ENCODE measurements around the gene DYRK1A.
"Not testable (repeated sequence)": the region's sequence is repeated elsewhere in the genome, so short reads cannot be mapped to it uniquely, and the experiment has no call there.

The DYRK1A gene

GRCh38 chr21:37366482-37367316 is at the start of gene DYRK1A:
Gene DYRK1A, plus strand, starts transcription at chr21:37366773. Its CDS starts 53,602 bp downstream, at chr21:37420375.
- peak; percentile 96 for DNase-seq

- no peak for DNase-seq
Measured at GRCh38 chr21:37319551-37319950, 47.0 kb upstream of the DYRK1A start.

- DNase-seq = no peak
Measured at GRCh38 chr21:37322084-37322483, 44.5 kb upstream of the DYRK1A start.

- DNase-seq = no peak
Measured at GRCh38 chr21:37324558-37324957, 42.0 kb upstream of the DYRK1A start.

- not testable (repeated sequence) for DNase-seq
Measured at GRCh38 chr21:37328147-37328546, 38.4 kb upstream of the DYRK1A start.

GRCh38 chr21:37331411-37331810 is 35.2 kb upstream of the DYRK1A start:
- no peak for DNase-seq

- DNase-seq = no peak
Measured at GRCh38 chr21:37335053-37335452, 31.5 kb upstream of the DYRK1A start.

- DNase-seq = no peak
Measured at GRCh38 chr21:37337179-37337578, 29.4 kb upstream of the DYRK1A start.

GRCh38 chr21:37337831-37338230 is 28.7 kb upstream of the DYRK1A start:
- DNase-seq = no peak

GRCh38 chr21:37338671-37339551 is 27.7 kb upstream of the DYRK1A start:
- DNase-seq = no peak

GRCh38 chr21:37339552-37339939 is 27.0 kb upstream of the DYRK1A start:
- no peak for DNase-seq

GRCh38 chr21:37341254-37341960 is 25.2 kb upstream of the DYRK1A start:
- DNase-seq = no peak

GRCh38 chr21:37342046-37342632 is 24.4 kb upstream of the DYRK1A start:
- no peak for DNase-seq

GRCh38 chr21:37346841-37347430 is 19.6 kb upstream of the DYRK1A start:
- no peak for DNase-seq

GRCh38 chr21:37348664-37349063 is 17.9 kb upstream of the DYRK1A start:
- DNase-seq = no peak

- no peak for DNase-seq
Measured at GRCh38 chr21:37350472-37350871, 16.1 kb upstream of the DYRK1A start.

GRCh38 chr21:37356706-37357105 is 9.9 kb upstream of the DYRK1A start:
- DNase-seq = no peak

GRCh38 chr21:37357691-37358090 is 8.9 kb upstream of the DYRK1A start:
- no peak for DNase-seq

- DNase-seq = no peak
Measured at GRCh38 chr21:37358397-37358796, 8.2 kb upstream of the DYRK1A start.

- no peak for DNase-seq
Measured at GRCh38 chr21:37363936-37364335, 2.6 kb upstream of the DYRK1A start.

- DNase-seq = no peak
Measured at GRCh38 chr21:37364722-37365121, 1.9 kb upstream of the DYRK1A start.

All from NCI-H524 treated with DMSO at 0.1 percent for 48 hours (cell line).